WI38 (cell line): Measurements from ENCODE around the gene DUSP7.

Source experiments
- H3K4me3 ChIP-seq: 2 replicates; pipeline ENCODE4 v1.5.1; 2011; ENCODE audit warnings: low read depth, mild to moderate bottlenecking, control low read depth, low read length
- CTCF ChIP-seq: IDR thresholded peaks from 2 replicates; pipeline ENCODE4 v1.5.1; 2012; ENCODE audit warnings: low read depth, mild to moderate bottlenecking, control low read depth, low read length

Gene DUSP7

GRCh38 chr3:52056521-52056967, at the start of gene DUSP7:
Gene DUSP7, minus strand, starts transcription at chr3:52056571. Its CDS starts 205 bp downstream, at chr3:52056366.
- TF ChIP-seq CTCF = no peak
- H3K4me3 ChIP-seq = peak within 1 kb of the TSS; percentile 94

- TF ChIP-seq CTCF = no peak
- H3K4me3 ChIP-seq = no peak overlapping the region
Observed at GRCh38 chr3:52104684-52105640, 48.6 kb upstream of the DUSP7 start.

DNA sequence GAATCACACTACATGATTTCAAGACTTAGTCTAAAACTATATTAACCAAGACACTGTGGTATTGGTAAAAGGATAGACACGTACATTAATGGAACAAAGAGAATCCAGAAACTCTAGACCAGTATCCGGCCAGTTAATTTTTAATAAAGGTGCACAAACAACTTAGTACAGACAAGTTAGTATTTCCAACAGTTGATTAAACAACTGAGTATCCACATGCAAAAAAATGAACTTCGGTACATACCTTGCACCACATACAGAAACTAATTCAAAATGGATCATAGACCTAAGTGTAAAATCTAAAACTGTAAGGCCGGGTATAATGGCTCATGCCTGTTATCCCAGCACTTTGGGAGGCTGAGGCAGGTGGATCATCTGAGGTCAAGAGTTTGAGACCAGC, 46.6 kb upstream of the DUSP7 start:
- TF ChIP-seq CTCF = no peak
- no peak overlapping the region for H3K4me3 ChIP-seq

DNA sequence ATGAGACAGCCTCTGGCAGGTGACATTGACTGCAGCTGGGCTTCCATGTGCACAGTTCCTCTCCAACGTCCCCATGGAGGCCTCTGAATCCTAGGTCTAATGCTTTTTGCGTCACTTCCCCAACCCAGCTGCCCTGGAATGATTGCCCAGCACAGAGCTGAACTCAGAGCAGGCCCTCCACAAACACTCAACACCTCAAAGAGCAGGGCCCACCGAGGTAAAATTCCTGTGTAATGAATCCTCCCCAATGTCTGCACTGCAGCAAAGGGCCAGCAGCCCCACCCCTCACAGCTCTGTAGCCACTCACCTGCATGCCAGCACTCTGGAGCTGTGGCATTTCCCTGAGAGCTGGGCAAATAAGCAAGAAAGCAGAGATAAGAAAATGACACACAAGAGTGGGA, 42.6 kb upstream of the DUSP7 start:
- H3K4me3 ChIP-seq = no peak overlapping the region
- no peak for TF ChIP-seq CTCF

DNA sequence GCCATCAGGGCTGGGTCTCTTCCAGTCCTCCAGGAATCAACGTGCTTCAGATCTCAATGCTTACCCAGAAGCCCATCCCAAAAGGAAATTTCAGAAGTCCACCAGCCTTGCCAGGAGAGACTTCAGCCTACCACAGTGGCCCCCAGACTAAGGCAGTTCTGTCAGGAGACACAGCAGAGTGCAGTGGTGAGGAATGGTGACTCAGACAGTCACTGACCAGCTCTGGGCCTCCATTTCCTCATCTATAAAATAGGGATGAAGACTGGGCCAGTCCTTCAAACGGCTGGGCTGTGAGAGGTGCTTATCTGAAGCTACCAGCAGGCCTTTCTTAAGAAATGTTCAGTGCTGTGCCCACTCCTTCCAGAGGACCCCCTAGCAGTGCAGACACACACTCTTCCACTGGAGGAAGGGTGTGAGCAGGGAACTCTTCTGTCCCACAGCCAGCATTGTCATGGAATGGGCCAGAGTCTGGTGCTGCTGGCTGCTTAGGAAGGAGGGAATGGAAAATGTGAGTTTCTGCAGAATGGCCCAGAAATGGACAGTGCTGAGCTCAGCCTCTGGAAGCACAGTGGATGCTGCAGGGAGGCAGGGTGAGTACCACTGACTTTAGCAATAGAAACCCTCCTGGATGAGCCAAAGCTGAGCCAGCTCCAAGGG, 41.6 kb upstream of the DUSP7 start:
- H3K4me3 ChIP-seq = no peak overlapping the region
- TF ChIP-seq CTCF = no peak

DNA sequence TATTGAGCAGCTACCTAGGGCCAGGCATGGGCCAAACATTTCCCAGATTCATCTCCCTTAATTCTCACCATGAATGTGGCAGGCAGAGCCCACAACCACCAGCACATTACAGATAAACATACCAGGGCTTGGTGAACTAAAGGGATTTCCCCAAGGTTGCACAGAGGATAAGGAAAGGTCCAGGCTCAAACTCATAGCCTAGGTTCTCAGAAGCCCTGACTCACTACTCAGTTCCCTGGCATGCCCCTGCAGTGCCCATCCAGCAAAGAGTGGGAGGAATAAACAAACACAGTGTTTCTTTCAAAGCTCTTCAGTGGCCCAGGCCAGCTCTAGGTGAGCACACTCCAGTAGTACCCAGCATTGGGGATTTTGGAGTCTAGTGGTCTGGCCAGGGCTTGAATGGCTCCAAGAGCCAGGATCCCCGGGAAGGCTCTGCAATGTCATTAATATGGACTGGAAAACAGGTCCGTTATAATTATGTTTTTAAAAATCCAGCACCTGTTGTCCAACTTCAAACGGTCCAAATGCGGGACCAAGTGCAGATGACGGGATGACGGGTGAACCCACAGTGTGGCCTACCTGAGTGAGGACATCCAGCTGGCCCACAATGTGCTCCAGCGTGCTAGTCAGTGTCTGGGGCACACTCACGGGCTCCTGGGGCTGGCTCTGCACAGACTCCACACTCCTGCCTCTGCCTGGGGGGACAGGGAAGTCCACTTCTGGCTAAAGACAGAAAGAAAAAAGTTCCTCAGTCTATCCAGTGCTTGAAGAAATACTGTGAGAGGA, 39.8 kb upstream of the DUSP7 start:
- no peak overlapping the region for H3K4me3 ChIP-seq
- TF ChIP-seq CTCF = no peak
